Embryonic facial prominence (tissue), 1 donor: Measurements from ENCODE around the gene IFITM10.

Source experiments
- DNase-seq: peaks from one replicate; pipeline ENCODE4 v3.0.0-alpha.2; 2016; ENCODE audit errors: extremely low spot score

IFITM10 gene

DNA sequence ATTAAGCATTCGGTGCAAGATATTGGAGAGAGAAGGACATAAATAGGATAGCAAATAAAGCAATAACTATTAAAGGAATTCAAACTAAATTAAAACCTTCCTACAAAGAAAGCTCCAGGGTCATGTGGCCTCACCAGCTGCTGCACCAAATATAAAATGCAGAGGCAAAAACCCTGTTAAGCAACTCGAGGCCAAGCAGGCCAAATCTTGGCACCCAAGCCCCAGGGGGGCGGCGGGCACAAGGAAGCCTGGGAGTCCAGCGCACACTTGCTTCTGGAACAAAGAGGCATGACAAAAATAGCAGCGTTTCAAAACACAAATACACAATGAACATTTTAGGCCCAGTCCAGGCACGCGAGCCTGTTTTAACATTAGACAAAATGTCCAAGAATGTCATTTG lies 32.6 kb downstream of the IFITM10 start:
- no peak for DNase-seq

DNA sequence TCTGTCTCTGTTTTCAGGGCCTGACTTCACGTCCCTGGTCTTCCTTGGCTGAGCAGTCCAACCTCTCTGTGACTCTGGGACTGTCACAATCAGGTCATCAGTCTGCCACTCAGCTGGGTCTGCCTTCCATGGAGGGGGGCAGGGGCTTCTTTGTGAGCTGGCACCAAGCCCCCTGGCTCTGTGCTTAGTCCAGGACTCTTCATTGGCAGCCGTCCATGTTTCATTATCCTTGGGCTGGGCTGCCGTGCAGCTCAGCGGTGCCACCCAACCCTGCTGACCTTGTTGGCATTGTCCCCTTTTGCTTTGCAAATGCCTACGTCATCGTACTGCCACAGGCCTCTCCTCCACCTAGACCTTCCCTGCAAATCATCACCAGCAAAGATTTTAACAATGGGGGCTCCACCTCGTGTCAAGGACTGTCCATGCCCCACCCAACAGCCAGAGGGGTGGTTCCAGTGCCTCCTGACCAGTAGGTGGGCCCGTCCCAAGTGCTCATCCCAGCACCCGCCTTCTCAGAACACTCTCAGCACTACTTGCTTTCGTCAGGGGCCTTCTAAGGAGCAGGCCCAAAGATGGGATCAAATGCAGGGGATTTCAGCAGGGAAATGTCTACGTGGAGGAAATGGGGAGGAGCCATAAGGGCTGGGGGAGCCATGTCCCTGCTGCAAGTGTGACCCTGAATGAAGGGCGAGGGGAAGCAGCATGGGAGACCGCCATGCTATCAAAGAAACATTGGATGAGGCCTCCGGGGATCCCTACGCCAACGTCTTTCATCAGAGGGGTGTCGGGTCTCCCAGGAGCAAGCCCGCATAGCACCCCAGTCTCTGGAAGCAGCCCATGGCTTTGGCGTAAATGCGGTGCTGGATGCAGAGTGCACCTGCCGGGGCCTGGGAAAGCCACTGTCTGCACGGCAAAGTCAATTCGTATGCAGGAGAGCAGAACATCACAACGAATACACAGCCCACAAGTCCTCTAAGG lies 35.2 kb downstream of the IFITM10 start:
- no peak for DNase-seq

DNA sequence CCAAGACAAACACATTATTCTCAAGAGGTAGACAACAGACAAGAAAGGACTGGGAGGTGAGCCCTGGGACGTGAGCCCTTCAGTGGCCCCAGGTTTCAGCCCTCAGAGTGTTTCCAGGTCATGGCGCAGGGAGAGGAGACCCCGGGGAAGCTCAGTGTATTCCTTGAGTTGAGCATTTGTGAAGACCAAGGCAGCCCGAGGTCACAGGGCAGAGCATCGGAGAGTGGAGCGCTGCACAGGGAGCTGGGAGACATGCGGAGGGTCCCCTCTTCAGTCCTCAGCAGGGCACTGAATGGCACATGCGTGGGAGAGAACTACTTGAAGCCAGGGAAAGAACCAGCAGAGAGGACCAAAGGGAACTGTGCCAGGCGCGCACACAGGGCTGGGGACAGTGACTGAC lies 41.7 kb downstream of the IFITM10 start:
- no peak for DNase-seq

DNA sequence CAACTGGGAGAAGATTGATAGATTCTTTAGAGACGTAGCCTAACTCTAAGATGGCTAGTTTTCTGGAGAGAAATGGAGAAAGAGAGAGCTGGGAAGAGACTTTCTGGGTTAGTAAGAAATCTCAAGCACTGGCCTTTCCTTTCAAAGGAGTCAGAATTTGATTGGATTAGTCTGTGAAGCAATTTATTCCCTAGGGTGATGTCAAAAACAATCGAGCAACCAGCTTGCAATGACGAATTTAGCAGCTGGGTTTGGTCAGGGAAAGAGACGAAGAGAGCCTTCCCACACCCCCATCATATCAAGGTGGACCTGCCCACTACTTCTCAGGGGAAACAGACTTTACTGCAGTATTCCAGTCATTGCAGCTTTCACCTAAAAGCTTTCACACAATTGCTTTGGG lies 42.6 kb downstream of the IFITM10 start:
- no peak for DNase-seq

DNA sequence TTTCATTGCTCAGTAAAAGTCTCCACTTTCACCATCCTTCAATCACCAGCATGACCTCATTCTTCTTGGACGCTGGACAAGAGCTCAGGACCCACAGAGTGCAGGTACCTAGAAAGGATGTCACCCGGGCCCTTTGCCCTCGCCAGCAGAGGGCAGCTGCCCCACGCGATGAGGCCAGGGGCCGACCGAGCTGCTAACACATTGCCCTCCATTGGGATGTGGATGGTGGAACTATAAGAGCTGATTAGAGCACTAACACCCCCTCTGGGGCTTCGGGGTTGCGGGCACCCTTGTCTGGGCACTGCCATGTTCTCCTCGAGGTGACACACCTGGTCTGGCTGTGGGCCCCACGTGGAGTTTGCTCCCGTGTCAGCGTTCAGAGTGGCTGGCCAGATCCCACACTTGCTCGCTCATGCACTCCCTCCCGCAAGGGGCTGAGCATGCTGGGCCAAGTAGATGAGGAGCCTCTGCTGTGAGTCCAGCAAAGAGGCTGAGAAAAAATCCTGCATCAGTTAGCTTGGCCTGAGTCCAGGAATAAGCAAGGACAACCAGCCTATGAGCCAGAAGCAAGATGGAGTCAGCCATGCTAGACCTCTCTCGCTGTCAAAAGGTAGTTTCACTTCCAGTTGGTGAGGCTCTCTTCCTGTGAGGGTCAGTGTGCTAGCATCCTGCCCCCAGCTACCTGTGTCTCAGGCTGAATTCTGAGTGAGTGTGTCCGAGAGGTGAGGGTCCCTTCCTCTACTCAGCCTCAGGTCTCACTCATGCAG lies 43.6 kb downstream of the IFITM10 start:
- no peak for DNase-seq

GRCh38 chr11:1705126-1706052 lies 45.0 kb downstream of the IFITM10 start:
- DNase-seq = peak; percentile 20

GRCh38 chr11:1703146-1703545 lies 47.2 kb downstream of the IFITM10 start:
- DNase-seq = no peak

DNA sequence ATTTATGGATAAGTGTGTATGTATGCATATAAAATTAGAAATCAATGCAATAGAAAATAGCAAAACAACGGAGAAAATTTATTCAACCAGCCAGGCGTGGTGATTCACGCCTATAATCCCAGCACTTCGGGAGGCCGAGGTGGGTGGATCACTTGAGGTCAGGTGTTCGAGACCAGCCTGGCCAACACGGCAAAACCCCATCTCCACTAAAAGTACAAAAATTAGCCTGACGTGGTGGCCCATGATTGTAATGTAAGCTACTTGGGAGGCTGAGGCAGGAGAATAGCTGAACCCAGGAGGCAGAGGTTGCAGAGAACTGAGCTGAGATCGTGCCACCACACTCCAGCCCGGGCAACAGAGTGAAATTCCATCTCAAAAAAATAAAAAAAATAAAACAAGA lies 47.9 kb downstream of the IFITM10 start:
- DNase-seq = no peak

- DNase-seq = no peak
Observed at GRCh38 chr11:1701091-1701807, 49.1 kb downstream of the IFITM10 start.

GRCh38 chr11:1699771-1700170 lies 50.6 kb downstream of the IFITM10 start:
- DNase-seq = no peak

DNA sequence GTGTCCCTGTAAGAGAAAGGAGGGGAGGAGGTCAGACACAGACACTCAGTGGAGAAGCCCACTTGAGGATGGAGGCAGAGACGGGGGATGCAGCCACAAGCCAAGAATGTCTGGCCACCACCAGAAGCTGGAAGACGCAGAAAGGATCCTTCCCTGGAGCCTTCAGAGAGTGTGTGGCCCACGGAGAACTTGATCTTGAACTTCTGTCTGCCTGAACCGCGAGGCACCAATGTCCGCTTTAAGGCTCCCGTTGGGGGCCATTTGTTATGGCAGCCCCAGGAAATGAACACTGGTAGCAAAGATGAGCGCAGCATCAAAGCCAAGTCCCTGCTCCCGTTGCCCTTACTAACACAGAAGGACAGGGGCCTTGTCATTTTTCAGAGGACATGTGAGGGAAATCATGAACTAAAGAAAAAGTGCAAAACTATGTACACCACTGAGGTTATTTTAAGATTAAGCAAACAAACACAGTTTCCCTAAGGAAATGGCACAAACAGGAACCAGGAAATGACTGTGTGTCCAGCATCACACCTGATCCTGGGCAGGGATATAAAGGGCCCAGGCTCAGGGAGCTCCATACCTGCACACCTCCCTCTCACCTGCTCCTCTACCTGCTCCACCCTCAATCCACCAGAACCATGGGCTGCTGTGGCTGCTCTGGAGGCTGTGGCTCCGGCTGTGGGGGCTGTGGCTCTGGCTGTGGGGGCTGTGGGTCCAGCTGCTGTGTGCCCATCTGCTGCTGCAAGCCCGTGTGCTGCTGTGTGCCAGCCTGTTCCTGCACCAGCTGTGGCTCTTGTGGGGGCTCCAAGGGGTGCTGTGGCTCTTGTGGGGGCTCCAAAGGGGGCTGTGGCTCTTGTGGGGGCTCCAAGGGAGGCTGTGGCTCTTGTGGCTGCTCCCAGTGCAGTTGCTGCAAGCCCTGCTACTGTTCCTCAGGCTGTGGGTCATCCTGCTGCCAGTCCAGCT lies 53.5 kb downstream of the IFITM10 start, which contains the start of gene KRTAP5-6:
KRTAP5-6 (plus strand) TSS at position 588 of the 963 bp plus-strand sequence; CDS start at position 639, 51 bp downstream.
- no peak for DNase-seq

- no peak for DNase-seq
Observed at GRCh38 chr11:1695548-1696108, 54.8 kb downstream of the IFITM10 start.

DNA sequence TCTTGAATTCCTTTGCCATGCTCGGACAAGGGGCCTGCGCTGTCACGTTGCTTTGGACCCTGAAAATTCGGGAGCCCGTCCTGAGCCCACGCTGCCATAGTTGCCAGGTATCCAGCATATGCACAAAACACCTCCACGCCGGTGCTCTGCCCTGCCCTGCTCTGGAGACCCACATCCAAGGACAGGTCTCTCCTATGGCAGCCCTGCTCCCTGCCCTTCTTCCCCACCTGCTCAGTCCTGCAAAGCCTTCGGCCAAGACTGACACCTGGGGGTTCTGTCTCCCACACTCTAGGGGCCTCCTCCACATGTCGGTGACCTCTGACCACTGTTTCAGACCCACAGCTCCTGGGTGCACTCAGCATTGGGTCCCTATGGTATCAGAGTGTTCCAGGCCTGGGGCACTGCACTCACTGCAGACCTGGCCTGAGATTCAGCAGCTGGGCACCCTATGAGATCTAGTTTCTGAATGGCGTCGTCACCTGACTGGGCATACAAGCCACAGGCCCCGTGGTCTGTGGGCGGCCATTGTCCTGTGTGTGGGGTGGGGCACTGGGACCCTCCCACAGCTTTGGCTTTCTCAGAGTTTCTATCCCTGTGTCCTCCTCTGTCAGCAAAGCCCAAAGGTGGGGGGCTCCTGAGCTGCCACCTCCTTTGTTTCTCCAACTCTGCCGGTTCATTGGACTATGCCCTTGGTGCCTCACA lies 55.4 kb downstream of the IFITM10 start:
- DNase-seq = no peak

- peak; percentile 46 for DNase-seq
Observed at GRCh38 chr11:1694064-1694845, 56.1 kb downstream of the IFITM10 start.

GRCh38 chr11:1693327-1694063 lies 56.9 kb downstream of the IFITM10 start:
- peak; percentile 52 for DNase-seq

DNA sequence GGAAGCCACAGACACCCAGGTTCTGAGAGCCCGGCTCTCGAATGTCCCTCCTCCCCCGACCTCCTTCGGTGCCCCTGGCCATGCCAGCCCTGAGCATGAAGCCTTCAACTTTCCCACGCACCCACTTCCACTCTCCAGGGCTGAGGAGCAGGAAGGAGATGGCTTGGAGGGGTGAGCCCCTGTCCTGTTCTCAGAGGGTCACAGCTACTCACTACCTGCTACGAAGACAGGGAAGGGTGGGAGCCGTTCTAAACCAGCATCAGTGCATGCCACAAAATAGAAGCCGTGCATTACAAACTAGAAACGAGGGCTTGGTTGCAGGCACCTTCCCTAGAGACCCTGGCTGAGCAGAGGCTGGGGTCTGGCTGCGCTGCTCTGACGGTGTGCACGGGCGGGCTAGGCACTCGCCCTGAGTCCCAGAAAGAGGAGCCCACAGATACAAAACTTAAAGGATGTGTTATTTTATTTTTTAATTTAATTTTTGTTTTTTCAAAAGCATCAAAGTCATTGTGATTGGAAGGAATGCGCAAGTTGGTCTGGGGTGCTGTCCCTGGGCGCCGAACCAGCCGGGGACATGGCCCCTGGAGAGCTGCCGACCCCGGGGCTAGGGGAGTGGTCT lies 57.6 kb downstream of the IFITM10 start:
- no peak for DNase-seq
